ENCODE measurements around the gene GTF3C5.

GTF3C5 gene

GRCh38 chr9:133032171-133032570, 1.4 kb downstream of the GTF3C5 start:
- DNase-seq = no peak

- no peak for DNase-seq
Measured at GRCh38 chr9:133035669-133036068, 4.9 kb downstream of the GTF3C5 start.

- DNase-seq = no peak
Measured at GRCh38 chr9:133037775-133038515, 7.1 kb downstream of the GTF3C5 start.

GRCh38 chr9:133040892-133041479, 10.2 kb downstream of the GTF3C5 start:
- DNase-seq = peak; percentile 23

- DNase-seq = no peak
Measured at GRCh38 chr9:133041958-133042357, 11.2 kb downstream of the GTF3C5 start.

GRCh38 chr9:133042676-133043075, 11.9 kb downstream of the GTF3C5 start:
- no peak for DNase-seq

- DNase-seq = no peak
Measured at GRCh38 chr9:133043449-133044035, 12.7 kb downstream of the GTF3C5 start.

- no peak for DNase-seq
Measured at GRCh38 chr9:133044125-133044524, 13.3 kb downstream of the GTF3C5 start.

GRCh38 chr9:133044661-133045060, 13.9 kb downstream of the GTF3C5 start:
- DNase-seq = no peak

GRCh38 chr9:133045132-133045531, 14.3 kb downstream of the GTF3C5 start:
- no peak for DNase-seq

- DNase-seq = no peak
Measured at GRCh38 chr9:133046196-133046899, 15.6 kb downstream of the GTF3C5 start.

GRCh38 chr9:133046900-133047295, 16.1 kb downstream of the GTF3C5 start:
- no peak for DNase-seq

- peak; percentile 18 for DNase-seq
Measured at GRCh38 chr9:133048595-133048994, 17.8 kb downstream of the GTF3C5 start.

GRCh38 chr9:133049043-133049442, 18.2 kb downstream of the GTF3C5 start:
- no peak for DNase-seq

GRCh38 chr9:133050142-133050541, 19.3 kb downstream of the GTF3C5 start:
- no peak for DNase-seq

- no peak for DNase-seq
Measured at GRCh38 chr9:133050781-133051180, 20.0 kb downstream of the GTF3C5 start.

- DNase-seq = no peak
Measured at GRCh38 chr9:133051281-133051900, 20.6 kb downstream of the GTF3C5 start.

- no peak for DNase-seq
Measured at GRCh38 chr9:133051966-133052539, 21.3 kb downstream of the GTF3C5 start.

GRCh38 chr9:133054194-133054890, 23.5 kb downstream of the GTF3C5 start:
- DNase-seq = no peak

- DNase-seq = no peak
Measured at GRCh38 chr9:133054966-133055365, 24.2 kb downstream of the GTF3C5 start.

GRCh38 chr9:133055788-133056420, 25.1 kb downstream of the GTF3C5 start:
- DNase-seq = no peak

- no peak for DNase-seq
Measured at GRCh38 chr9:133056533-133056932, 25.7 kb downstream of the GTF3C5 start.
